ENCODE results near the gene AKT3.

AKT3 gene

DNA sequence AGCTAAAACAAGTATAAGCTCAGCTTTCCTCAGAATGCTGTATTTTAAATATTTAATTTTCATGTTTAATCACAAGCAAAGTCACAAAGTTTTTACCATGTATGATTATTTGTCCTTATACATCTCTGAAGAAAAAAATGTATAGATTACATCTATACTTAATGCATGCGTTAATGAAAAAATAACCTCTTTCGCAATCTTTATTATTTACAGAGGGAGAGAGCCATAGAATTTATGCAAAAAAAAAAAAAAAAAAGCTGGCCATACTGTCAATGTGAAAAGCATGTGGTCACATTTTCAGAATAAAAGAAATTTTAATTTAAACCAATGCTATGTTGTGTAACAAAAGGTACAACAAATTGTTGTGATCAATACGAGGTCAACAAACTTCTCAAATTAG, 148.2 kb downstream of the AKT3 start:
- Histone ChIP-seq H3K27ac (ENCODE audit: low read length) (no peak overlapping the region), H2AFZ (ENCODE audit: low read length) (no peak overlapping the region), H3K36me3 (replicated peaks; ENCODE audit: insufficient read depth, low read length) (no peaks in the 10 kb centered on the region), H3K27me3 (replicated peaks; ENCODE audit: insufficient read depth, low read length) (no peaks in the 10 kb centered on the region), H3K4me2 (ENCODE audit: low read depth, low read length) (no peak overlapping the region), H3K9me2 (replicated peaks; ENCODE audit: insufficient read depth, low read length) (no peaks in the 10 kb centered on the region), H4K20me1 (ENCODE audit: insufficient read depth, low read length) (no peaks in the 10 kb centered on the region), H3K79me2 (ENCODE audit: low read length) (no peaks in the 10 kb centered on the region), H3K4me3 (ENCODE audit: low read length) (no peak overlapping the region), H3K9me3 (replicated peaks; ENCODE audit: insufficient read depth, low read length) (no peaks in the 10 kb centered on the region), H3K4me1 (ENCODE audit: low read length) (no peaks in the 10 kb centered on the region), H3K9ac (ENCODE audit: low read length) (no peak overlapping the region), H3F3A (ENCODE audit: insufficient read depth, low read length) (no peaks in the 10 kb centered on the region)
- TF ChIP-seq, protein P1, sequence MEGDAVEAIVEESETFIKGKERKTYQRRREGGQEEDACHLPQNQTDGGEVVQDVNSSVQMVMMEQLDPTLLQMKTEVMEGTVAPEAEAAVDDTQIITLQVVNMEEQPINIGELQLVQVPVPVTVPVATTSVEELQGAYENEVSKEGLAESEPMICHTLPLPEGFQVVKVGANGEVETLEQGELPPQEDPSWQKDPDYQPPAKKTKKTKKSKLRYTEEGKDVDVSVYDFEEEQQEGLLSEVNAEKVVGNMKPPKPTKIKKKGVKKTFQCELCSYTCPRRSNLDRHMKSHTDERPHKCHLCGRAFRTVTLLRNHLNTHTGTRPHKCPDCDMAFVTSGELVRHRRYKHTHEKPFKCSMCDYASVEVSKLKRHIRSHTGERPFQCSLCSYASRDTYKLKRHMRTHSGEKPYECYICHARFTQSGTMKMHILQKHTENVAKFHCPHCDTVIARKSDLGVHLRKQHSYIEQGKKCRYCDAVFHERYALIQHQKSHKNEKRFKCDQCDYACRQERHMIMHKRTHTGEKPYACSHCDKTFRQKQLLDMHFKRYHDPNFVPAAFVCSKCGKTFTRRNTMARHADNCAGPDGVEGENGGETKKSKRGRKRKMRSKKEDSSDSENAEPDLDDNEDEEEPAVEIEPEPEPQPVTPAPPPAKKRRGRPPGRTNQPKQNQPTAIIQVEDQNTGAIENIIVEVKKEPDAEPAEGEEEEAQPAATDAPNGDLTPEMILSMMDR (IDR thresholded peaks at IDR 0.05; ENCODE audit: low read length), result no peak
- DNase-seq, result no peak

DNA sequence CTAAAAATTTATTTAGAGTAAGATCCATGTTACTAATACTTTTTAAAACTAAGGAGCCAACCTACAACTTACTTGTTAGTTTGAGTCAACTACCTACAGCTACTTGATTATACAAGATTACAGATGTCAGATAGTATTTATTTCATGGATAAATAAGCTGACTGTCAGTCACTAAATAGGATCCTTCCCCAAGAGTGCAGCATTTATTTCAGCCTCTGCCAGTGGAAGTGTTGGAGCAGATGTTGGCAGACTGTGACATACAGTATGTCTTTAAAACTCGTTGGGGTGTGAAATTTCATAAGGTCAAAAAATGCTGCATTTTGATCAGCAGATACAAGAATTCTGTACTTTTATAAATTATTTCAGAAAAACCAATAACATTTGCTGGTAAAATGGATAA, 156.2 kb downstream of the AKT3 start:
- Histone ChIP-seq H3K4me1 (ENCODE audit: low read length) (no peaks in the 10 kb centered on the region), H3K9me3 (replicated peaks; ENCODE audit: insufficient read depth, low read length) (no peaks in the 10 kb centered on the region), H3K9me2 (replicated peaks; ENCODE audit: insufficient read depth, low read length) (no peaks in the 10 kb centered on the region), H3K4me3 (ENCODE audit: low read length) (no peak overlapping the region), H3K9ac (ENCODE audit: low read length) (no peak overlapping the region), H3K27ac (ENCODE audit: low read length) (no peak overlapping the region), H3K36me3 (replicated peaks; ENCODE audit: insufficient read depth, low read length) (no peaks in the 10 kb centered on the region), H2AFZ (ENCODE audit: low read length) (no peak overlapping the region), H3K79me2 (ENCODE audit: low read length) (no peaks in the 10 kb centered on the region), H3K4me2 (ENCODE audit: low read depth, low read length) (no peak overlapping the region), H4K20me1 (ENCODE audit: insufficient read depth, low read length) (no peaks in the 10 kb centered on the region), H3F3A (ENCODE audit: insufficient read depth, low read length) (no peaks in the 10 kb centered on the region), H3K27me3 (replicated peaks; ENCODE audit: insufficient read depth, low read length) (no peaks in the 10 kb centered on the region)
- TF ChIP-seq, protein P1 (IDR thresholded peaks at IDR 0.05; ENCODE audit: low read length), result no peak
- TF ChIP-seq EZH2 (optimal IDR thresholded peaks at IDR 0.05; ENCODE audit: low read depth, low read length) (no peak), EZH2phosphoT487 (IDR thresholded peaks at IDR 0.05; ENCODE audit: low read length) (no peak)
- no peak for DNase-seq

DNA sequence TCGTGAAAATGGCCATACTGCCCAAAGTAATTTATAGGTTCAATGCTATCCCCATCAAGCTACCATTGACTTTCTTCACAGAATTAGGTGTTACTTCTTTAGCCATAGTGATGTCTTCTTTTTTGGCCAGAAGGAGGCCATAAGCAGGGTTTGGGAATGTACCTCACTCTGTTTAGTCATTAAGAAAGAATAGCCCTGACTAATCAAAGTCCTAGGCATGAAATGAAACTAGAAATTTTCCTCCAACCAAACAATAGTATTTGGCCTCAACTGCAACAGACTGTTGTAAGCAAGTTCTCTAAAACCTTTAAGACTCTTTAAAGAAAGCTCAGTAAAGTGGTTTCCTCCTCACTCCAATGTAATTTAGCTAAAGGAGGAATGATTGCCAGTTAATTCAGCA, 163.9 kb downstream of the AKT3 start:
- no peak for DNase-seq
- H3K27me3 ChIP-seq (replicated peaks; ENCODE audit: insufficient read depth, low read length), result no peaks in the 10 kb centered on the region
- TF ChIP-seq EZH2 (optimal IDR thresholded peaks at IDR 0.05; ENCODE audit: low read depth, low read length) (no peak), EZH2phosphoT487 (IDR thresholded peaks at IDR 0.05; ENCODE audit: low read length) (no peak)
- TF ChIP-seq, protein P1 (IDR thresholded peaks at IDR 0.05; ENCODE audit: low read length), result no peak

More for the DNA sequence above, 163.9 kb downstream of the AKT3 start:
- no peaks in the 10 kb centered on the region for H3K9me3 ChIP-seq (replicated peaks; ENCODE audit: insufficient read depth, low read length)
- H3K4me1 ChIP-seq (ENCODE audit: low read length), result no peaks in the 10 kb centered on the region
- H3K4me3 ChIP-seq (ENCODE audit: low read length), result no peak overlapping the region
- no peaks in the 10 kb centered on the region for H3F3A ChIP-seq (ENCODE audit: insufficient read depth, low read length)
- H2AFZ ChIP-seq (ENCODE audit: low read length), result no peak overlapping the region
- no peak overlapping the region for H3K27ac ChIP-seq (ENCODE audit: low read length)
- H3K9ac ChIP-seq (ENCODE audit: low read length), result no peak overlapping the region
- H4K20me1 ChIP-seq (ENCODE audit: insufficient read depth, low read length), result no peaks in the 10 kb centered on the region
- H3K36me3 ChIP-seq (replicated peaks; ENCODE audit: insufficient read depth, low read length), result no peaks in the 10 kb centered on the region
- H3K4me2 ChIP-seq (ENCODE audit: low read depth, low read length), result no peak overlapping the region
- H3K79me2 ChIP-seq (ENCODE audit: low read length), result no peaks in the 10 kb centered on the region
- H3K9me2 ChIP-seq (replicated peaks; ENCODE audit: insufficient read depth, low read length), result no peaks in the 10 kb centered on the region

All from MM.1S (cell line).